GF-D8 (cell line): ENCODE data around the gene RAB11FIP3.
A peak's percentile ranks its signal among the peaks of the same experiment; 100 is the strongest.

Source experiments
- DNase-seq: peaks from one replicate; lab custom pipeline; 2025; lab: John Stamatoyannopoulos, UW

The RAB11FIP3 gene

DNA sequence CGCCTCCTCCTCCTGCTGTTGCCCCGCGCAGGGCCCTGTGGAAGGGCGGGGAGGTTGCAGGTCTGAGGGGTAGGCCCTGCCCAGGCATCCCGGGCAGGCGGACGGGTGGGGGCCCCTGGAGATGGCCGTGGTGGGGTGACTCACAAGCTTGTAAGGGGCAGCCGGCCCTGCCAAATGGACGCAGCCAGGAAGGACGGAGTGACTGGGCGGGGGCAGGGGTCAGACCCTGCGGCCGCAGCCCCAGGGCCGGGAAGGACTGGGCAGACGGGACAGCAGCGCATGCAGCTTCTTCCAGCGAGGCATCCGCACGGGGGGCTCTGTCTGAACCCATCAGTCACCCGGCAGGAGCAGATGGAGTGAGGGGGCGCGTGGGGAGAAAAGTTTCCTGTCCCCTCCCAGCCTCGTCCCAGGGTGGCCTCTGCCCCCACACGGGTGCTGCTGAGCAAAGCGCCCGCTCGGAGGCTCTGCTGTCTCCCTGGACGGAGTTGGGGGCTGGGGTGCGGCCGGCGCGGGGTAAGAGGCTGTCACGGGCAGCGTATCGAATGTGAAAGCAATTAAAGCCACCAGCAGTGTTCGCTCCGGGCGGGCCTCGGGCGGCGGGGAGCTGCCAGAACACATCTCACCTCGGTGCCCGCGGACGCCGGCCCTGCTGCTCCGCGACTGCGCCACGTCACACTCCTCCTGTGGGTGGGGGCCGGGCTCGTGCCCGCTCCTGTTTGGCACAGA, 129.4 kb downstream of the RAB11FIP3 start:
- no peak for DNase-seq

- DNase-seq: no peak
Observed at GRCh38 chr16:555528-556473, 130.4 kb downstream of the RAB11FIP3 start.

- DNase-seq: no peak
Observed at GRCh38 chr16:556474-557173, 131.2 kb downstream of the RAB11FIP3 start.

DNA sequence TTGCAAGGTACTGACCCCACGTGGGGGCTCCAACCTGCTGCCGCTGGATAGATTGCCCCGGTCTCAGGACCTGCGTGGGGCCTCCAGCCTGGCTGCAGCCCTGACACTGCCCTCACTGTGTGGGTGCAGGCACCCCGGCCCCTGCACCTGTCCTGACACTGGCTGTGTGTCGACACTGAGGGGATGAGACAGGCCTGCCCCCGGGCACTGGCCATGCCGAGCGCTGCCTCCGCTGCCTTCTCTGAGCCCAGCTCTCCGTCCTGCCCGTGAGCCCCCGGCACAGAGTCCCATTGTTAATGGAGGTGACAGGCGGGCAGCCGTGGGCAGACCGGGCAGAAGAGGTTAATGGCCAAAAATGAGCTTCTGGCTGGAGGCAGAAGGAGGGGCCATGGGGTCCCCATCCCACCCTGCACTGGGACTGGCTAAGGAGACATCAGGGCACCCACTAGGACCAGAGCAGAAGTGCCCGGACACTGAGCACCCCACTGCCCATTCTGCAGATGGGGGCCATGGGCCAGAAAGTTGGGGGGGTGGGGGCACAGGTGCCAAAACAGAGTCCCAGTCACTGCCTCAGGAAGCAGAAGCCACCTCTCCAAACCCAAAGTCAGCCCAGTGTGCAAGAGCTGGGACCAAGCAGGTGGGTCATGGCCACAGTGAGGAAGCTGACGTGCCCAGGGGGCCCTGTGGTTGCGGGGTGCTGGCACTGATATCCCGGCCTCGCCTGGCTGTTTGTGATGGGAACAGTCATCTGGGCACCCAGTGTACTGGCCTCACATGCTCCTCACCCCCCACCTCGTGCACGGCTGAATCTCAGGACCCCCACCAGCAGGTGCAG, 132.2 kb downstream of the RAB11FIP3 start:
- no peak for DNase-seq

- no peak for DNase-seq
Observed at GRCh38 chr16:558298-559020, 133.0 kb downstream of the RAB11FIP3 start.

DNA sequence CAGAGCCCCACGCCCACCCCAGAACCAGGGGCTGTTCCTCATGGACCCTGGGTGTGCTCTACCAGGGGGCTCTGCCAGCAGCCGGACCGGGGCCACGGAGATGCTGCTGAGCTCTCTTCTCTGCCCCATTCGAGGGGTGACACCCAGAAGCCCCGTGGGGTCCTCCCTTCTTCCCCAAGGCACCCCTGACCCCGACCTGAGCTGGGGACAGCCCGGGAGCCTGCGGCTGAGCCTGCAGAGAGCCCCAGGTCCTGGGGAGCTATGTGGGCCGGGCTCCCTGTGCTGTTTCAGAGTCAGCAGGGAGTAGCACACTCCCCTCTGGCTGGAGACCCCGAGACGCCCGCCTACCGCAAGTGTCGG, 133.6 kb downstream of the RAB11FIP3 start:
- DNase-seq: no peak

GRCh38 chr16:559411-560203, 134.2 kb downstream of the RAB11FIP3 start:
- no peak for DNase-seq

DNA sequence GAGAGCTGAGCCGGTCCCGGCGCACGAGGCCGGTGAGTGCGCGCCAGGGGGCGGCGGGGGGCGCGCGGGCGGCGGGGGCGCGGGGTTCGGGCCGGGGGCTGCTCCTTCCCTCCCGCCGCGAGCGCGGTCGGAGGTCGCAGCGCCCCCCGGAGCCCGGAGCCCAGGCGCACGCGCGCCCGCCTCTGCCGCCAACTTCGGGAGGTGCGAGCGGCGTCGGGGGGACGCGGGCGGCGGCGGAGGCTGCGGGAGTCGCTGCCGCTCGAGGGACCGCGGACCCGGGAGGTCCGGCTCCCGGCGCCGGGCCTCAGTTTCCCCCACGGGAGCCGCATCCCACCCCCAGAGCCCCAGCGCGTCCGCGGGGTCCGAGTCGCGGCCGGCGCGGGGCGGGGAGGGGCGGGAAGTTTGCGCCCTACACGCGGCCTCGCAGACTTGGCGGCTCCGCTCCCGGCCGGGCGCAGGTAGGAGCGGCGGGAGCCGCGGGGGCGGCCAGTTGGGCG, 134.8 kb downstream of the RAB11FIP3 start, which contains the start of gene PRR35:
PRR35 (plus strand) TSS at position 191 of the 497 bp plus-strand sequence. CDS start 2,901 bp downstream, outside the sequence.
- DNase-seq: no peak

- DNase-seq: no peak
Observed at GRCh38 chr16:560701-561412, 135.4 kb downstream of the RAB11FIP3 start.

GRCh38 chr16:561413-561794, 136.0 kb downstream of the RAB11FIP3 start:
- no peak for DNase-seq

DNA sequence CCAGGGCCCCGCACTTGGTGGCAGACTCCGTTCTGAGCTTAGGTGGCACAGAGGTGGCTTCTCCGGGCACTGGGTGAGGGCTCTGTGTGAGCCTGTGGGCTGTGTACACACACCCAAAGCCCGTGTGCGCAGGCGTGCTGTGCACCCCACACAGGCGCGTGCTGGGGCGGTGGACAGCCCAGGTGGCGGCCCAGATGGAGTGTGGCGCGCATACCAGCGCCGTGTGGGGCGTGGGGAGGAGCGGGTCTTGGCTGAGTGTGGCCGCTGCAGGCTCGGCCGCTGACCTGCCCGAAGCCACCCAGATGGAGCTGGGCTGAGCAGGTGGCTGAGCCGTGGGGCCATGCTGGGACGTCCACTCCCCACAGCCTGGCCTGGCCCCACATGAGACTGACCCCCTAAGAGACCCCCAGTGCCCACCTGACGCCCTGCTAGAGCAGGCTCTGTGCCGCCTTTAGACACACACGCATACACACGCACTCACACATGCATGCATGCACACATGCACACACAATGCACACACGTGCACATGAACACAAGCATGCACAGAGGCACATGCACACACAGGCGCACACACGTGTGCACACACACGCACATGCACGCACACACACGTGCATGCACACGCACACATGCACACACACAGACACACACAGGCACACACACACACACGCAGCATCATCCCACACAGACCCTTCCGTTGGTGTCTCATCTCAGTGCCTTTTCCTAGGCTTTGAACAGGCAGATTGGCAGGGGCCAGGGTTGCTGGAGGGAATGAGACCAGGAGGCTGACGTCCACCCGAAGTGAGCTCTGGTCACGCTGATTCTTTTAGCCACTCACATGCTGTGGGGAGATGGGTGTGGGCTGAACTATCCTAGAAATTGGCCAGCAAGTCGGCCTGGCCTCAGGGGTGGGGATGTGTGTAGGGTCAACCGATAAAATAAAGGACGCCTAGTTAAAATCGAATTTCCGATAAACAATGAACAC, 136.8 kb downstream of the RAB11FIP3 start:
- no peak for DNase-seq

- DNase-seq: no peak
Observed at GRCh38 chr16:563072-563644, 137.7 kb downstream of the RAB11FIP3 start.

DNA sequence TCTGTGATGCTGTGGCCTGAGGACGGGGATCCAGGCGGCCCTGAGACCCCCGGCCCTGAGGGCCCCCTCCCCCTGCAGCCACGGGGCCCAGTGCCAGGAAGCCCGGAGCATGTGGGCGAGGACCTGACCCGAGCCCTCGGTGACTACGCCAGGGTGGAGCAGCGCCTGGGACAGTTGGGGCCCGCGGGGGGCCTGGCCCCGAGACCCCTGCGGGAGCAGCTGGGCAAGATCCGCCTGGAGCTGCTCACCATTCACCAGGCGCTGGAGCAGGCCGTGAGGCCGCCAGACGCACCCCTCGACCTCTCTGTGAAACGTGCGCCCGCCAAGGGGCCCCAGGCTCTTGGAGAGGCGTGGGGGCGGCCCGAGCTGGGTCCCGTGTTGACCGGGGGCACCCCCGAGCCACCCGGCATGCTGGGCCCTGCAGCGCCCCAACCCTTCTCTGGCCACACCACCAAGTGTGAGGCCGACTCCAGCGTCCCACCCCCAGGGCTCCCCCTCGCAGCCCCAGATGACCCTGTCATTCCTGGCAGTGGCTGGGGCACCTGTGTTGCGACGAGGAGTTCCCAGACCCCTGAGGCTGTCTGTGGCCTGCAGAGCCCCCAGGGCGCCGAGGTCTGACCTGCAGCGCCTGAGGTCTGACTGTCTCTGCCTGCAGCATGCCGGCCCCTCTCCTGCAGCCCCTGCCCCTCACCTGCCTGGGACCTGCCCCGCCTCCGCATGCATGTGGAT, 139.4 kb downstream of the RAB11FIP3 start:
- no peak for DNase-seq

DNA sequence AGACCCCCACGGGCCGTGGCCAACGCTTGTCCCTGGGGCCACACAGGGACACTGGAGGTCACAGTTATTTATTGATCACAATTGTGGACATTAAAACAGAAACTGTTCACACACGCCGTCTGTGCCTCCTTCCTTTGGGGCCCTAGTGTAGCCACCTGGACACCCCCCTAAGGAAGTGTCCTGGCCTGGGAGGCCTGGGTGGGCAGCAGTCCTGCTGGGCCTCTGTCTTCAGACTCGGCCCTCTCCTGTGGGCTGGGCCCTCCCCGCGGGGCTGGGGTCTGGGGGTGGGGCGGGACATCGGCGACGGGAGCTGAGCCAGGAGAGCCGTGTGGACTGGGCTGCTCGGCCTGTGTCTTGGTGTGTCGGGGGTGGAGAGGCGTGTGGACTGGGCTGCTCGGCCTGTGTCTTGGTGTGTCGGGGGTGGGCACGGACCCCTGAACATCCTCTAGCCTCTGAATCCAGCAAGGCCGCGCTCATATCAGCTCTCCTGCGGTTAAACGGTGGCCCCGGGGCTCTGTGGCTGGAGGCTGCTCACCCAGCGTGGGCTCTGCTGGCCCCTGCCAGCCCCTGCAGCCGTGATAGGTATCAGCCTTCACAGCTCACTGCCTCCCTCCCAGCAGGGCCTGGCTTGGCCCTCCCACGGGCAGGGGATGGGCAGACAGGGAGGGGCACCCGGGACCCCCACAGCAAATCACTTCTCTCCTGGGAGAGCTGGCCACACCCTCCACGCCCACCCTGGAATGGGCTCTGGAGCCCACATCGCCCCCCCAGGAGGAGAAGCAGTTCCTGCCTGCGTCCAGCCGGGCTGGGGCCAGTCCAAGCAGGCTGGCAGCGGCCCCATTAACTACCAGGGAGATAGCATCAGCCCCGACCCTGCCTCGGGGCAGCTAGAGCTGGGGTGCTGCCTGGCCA, 140.2 kb downstream of the RAB11FIP3 start:
- DNase-seq: peak; percentile 14

- DNase-seq: peak; percentile 80
Observed at GRCh38 chr16:566475-567372, 141.3 kb downstream of the RAB11FIP3 start, which contains the start of gene NHLRC4. Gene NHLRC4, plus strand, starts transcription at chr16:567005. Its CDS starts 1,043 bp downstream, at chr16:568048.
